ENCODE data around the gene CDKN2A. TPM values are rescaled to one million over a fixed set of nuclear protein-coding genes. Genes with fewer than 3 reads are reported as not detected.

Gene CDKN2A
- total RNA-seq, 1 experiment from 2014 or later, result 321 TPM

- DNase-seq (ENCODE audit: low read depth), result no peak
Measured at GRCh38 chr9:21945606-21946005, 48.6 kb downstream of the CDKN2A start.

- no peak for DNase-seq (ENCODE audit: low read depth)
Measured at GRCh38 chr9:21943464-21943863, 50.7 kb downstream of the CDKN2A start.

GRCh38 chr9:21941337-21941995, 52.7 kb downstream of the CDKN2A start:
- no peak for DNase-seq (ENCODE audit: low read depth)

GRCh38 chr9:21936161-21936560, 58.0 kb downstream of the CDKN2A start:
- no peak for DNase-seq (ENCODE audit: low read depth)

- no peak for DNase-seq (ENCODE audit: low read depth)
Measured at GRCh38 chr9:21935631-21936030, 58.6 kb downstream of the CDKN2A start.

GRCh38 chr9:21933865-21934264, 60.3 kb downstream of the CDKN2A start:
- peak; percentile 39 for DNase-seq (ENCODE audit: low read depth)

- no peak for DNase-seq (ENCODE audit: low read depth)
Measured at GRCh38 chr9:21933281-21933680, 60.9 kb downstream of the CDKN2A start.

- peak; percentile 58 for DNase-seq (ENCODE audit: low read depth)
Measured at GRCh38 chr9:21931428-21931827, 62.8 kb downstream of the CDKN2A start.

- DNase-seq (ENCODE audit: low read depth), result no peak
Measured at GRCh38 chr9:21927752-21928151, 66.4 kb downstream of the CDKN2A start.

GRCh38 chr9:21923694-21924093, 70.5 kb downstream of the CDKN2A start:
- no peak for DNase-seq (ENCODE audit: low read depth)

- peak; percentile 42 for DNase-seq (ENCODE audit: low read depth)
Measured at GRCh38 chr9:21919377-21920362, 74.5 kb downstream of the CDKN2A start.

Other genes starting within 250 kb of the CDKN2A start
- 60.0 and 67.5 TPM in 2 replicates for gene MTAP, start 191.8 kb downstream of the CDKN2A start, total RNA-seq (2014; rRNA removed)
- 2.9 and 6.2 TPM in 2 replicates for gene CDKN2B-AS1, start 399 bp upstream of the CDKN2A start, total RNA-seq (2014; rRNA removed)
- gene CDKN2B, start 14.9 kb upstream of the CDKN2A start, total RNA-seq (2014; rRNA removed), result 8.8 and 14.2 TPM in 2 replicates

Data from LHCN-M2 (cell line).